ENCODE measurements around the gene NCOA7.
"Not testable (repeated sequence)": the region's sequence is repeated elsewhere in the genome, so short reads cannot be mapped to it uniquely, and the experiment has no call there.

The NCOA7 gene

DNA sequence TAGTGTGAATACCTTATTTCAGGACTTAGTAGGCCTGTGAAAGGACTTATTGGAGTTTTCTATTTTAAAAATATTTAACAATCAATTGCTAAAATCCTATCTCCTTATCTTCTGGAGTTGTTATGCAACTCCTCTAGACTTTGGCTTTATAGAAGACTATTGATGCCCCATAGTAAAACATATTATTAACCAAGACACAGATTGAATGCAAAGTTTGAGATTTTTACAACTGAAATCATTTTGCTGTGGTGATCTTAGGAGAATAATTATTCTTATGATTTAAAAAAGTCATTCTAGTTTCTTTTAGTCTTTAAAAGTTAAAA lies 36.9 kb upstream of the NCOA7 start:
- DNase-seq, result no peak

DNA sequence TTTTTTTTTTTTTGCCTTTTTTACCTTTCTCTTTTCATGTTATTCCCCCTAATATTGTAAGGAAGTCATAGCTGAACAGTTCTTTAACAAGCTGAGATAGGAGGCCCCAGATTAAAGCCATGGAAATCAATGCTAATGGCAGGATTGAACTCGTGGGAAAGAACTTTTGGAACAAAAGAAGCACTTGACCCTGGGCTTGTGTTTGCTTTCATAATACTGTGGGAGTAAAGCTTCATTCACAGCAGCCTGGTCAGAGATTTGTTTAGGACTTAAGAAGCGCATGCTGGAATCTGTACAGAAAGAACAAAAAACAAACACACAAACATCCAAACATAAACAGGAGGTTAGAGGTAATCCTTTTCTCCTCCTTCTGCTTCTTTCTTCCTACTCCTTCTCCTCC lies 36.2 kb upstream of the NCOA7 start:
- DNase-seq, result peak; percentile 15

DNA sequence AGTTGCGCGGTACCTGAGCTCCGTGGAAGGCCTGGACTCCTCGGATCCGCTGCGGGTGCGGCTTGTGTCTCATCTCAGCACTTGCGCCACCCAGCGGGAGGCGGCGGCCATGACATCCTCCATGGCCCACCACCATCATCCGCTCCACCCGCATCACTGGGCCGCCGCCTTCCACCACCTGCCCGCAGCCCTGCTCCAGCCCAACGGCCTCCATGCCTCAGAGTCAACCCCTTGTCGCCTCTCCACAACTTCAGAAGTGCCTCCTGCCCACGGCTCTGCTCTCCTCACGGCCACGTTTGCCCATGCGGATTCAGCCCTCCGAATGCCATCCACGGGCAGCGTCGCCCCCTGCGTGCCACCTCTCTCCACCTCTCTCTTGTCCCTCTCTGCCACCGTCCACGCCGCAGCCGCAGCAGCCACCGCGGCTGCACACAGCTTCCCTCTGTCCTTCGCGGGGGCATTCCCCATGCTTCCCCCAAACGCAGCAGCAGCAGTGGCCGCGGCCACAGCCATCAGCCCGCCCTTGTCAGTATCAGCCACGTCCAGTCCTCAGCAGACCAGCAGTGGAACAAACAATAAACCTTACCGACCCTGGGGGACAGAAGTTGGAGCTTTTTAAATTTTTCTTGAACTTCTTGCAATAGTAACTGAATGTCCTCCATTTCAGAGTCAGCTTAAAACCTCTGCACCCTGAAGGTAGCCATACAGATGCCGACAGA lies 31.4 kb upstream of the NCOA7 start:
- DNase-seq, result no peak

DNA sequence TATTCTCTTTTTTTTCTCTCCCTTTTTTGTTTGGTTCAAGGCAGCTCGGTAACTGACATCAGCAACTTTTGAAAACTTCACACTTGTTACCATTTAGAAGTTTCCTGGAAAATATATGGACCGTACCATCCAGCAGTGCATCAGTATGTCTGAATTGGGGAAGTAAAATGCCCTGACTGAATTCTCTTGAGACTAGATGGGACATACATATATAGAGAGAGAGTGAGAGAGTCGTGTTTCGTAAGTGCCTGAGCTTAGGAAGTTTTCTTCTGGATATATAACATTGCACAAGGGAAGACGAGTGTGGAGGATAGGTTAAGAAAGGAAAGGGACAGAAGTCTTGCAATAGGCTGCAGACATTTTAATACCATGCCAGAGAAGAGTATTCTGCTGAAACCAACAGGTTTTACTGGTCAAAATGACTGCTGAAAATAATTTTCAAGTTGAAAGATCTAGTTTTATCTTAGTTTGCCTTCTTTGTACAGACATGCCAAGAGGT lies 30.8 kb upstream of the NCOA7 start:
- no peak for DNase-seq

DNA sequence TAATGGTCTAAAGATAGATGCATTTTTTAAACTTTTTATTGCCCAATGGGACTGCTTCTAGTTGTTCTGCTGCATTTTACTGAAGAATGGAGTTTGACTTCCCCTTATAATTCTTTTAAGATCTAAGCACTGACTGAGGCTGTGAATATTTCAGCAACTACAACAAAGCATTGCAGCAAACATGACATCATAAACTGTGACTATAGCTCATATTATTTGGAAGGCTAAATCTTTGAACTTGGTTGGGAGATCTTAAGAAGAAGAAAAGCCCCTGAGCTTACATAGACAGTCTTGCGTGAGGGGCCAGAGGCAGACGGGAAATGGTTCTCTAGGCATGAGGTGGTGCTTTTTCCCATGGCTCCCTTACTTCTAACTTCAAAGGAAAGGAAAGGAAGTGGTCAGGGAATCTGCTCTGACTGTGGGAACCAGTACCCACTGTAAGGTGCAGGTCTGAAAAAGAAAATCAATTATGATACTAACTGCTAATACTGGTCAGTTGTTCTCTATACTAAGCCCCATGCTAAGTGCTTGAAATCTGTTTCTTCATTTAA lies 26.6 kb upstream of the NCOA7 start:
- DNase-seq, result no peak

DNA sequence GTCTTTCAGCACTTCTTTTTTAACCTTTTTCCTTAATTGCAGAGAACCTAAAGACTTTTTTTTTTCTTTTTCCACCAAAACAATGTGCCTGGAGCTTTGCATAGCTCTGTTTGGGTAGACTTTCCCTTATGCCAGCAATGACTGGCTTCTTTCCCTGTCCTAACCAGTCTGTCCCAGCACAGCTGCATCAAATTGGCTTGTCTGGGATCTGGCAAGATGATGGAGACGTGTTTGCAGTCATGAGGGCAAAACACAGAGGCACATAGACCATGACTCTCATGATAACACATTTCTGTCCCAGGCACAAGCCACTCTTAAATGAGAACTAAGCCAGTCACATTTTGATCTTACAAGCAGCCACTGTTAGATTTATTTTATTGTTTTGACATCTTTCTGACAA lies 24.8 kb upstream of the NCOA7 start:
- DNase-seq, result no peak

DNA sequence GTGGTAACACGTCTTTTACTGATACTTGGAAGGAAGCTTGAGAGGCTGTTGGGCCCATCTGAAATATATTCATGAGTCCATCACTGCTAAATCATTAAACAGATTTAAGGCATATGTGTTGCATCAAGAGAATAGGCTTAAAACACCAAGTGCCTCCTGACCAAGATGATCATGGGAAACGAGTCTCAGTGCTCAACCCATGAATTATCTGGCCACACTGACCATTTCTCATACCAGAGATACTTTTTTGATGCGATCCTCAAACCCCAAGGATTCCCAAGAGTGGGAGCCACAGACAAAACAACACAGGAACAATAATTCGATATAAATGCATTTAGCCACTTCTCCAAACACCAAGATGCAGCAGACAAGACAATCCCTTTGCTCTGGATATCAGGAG lies 24.1 kb upstream of the NCOA7 start:
- no peak for DNase-seq

DNA sequence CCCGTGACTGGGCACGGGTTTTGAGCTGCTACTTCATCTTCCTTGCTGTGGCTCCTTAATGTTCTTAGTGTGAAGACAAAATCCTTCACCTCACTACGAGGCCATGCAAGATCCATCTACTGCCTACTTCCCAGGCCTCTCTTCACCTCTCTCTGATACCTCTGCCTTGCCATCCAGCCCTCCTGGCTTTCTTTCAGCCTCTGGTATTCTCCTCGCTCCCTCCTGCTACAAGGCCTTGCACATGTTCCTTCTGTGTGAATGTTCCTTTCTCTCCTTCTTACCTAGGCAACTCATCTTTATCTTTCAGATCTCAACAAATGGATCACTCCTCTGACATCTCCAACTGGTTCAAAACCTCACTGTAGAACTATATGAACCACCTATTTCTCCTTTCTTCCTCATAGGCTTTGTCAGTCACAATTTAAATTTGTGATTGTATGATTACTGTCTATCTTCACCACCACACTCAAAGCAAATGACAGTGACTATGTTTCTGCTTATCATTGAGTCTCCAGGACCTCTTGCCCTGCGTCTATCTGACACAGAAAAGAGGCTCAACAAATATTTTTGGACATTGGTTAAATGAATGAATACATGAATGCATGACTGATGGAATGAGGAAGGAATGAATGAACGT lies 21.5 kb upstream of the NCOA7 start:
- no peak for DNase-seq

DNA sequence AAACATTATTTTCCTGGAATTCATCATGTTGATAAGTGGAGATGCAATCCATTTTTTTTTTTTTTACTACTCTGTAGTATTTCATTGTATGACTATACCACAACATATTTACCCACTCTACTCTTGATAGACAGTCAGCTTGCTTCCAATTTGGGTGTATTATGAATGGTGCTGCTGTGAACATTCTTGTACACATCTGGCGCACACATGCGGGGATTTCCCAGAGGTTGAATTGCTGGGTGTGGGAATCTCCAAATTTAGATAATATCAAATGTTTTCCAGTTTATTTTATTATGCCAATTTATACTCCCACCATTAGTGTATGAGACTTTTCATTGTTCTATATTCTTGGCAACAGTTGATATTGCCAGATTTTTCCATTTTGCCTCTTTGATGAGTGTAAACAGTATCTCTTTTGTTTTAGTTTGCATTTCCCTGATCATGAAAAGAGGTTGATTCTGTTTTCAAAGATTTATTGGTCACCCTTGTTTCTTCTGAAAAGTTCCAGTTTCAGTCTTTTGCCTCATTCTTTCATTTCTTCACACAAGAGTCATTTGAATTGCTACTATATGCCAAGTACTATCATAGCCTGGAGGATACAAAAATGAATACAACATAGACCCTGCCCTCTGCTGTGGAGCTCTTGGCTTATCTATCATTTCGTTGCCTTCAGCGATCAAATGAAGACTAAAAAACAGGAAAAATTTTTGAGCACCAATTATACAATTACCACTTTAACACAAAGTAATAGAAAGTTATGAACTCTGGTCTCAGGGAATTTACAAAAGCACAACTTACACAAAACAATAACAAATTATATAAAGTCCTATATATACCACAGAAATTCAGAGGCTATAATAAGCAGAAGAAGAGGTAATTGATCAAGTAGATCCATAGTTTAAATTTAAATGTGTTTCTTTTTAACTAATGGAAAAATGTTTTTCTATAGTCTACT lies 17.1 kb upstream of the NCOA7 start:
- no peak for DNase-seq

DNA sequence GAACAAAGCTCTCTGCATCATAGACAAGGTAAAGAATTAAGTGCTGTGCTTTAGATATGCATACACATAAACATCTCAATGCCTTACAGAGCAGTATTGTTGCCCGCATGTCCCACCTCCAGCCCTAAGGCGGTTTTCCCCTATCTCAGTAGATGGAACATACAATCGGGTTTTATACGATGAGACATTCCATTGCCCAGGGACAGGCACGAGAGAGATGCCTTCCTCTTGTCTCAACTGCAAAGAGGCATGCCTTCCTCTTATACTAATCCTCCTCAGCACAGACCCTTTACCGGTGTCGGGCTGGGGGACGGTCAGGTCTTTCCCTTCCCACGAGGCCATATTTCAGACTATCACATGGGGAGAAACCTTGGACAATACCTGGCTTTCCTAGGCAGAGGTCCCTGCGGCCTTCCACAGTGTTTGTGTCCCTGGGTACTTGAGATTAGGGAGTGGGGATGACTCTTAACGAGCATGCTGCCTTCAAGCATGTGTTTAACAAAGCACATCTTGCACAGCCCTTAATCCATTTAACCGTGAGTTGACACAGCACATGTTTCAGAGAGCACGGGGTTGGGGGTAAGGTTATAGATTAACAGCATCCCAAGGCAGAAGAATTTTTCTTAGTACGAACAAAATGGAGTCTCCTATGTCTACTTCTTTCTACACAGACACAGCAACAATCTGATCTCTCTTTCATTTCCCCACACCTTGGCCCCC lies 14.5 kb upstream of the NCOA7 start:
- not testable (repeated sequence) for DNase-seq

DNA sequence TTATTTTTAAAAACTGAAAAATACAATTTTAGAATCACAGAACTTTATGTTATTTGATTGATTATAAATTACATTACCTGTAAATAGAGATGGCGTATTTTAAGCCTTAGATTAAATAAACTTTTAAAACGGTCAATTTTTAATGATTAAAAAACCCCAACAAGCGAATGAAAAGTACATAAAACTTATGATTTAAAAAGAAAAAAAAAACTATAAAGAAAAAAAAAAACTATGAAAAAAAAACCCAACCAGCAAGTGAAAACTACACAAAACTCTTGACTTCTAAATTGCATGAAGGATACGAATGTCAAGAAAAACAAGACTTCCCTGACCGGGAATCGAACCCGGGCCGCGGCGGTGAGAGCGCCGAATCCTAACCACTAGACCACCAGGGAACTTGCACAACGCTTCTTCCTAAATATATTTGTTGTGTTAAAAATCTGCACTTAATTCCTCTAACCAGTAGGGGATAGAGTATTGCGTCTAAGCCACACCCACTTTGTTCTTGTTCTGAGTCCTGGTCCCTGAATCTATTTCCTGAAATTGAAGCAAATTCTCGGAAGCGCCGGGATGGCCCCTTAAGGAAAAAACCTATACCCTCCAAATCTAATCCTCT lies 10.7 kb upstream of the NCOA7 start:
- peak; percentile 99 for DNase-seq

DNA sequence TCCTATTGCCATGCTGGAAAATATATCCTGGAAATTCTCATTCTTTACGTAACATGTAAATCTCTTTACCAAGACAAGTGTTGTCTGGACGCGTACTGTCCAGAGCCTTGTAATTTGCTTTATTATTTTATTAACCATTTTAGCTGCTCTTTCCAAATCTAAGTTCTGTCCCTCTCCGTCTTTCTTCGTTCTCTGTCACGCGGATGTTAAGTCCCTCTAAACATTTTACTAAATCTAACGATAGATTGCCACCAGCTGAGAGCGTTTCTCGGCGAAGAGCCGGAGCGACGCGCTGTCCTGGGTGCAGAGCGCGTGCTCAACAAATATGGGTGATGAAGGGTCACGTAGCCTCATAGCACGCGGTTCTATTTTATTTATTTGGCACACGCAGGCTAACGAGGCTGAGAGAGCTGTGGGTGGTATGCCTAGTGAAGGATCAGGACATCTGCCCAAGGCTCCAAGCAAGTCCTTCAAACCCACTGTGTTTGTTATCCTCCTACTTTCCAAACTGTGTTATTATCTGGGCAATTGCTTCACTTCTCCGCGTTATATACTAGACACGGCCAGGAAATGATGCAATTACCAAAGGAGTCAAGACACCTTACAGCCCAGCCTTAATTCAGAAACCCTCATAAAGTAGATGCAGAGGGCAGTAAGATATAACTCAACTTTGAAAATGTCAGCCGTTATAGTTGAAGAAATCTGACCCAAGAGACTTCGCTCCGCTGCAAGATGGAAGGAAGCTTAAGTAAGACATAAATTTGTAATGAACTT lies 10.0 kb upstream of the NCOA7 start:
- peak; percentile 89 for DNase-seq

DNA sequence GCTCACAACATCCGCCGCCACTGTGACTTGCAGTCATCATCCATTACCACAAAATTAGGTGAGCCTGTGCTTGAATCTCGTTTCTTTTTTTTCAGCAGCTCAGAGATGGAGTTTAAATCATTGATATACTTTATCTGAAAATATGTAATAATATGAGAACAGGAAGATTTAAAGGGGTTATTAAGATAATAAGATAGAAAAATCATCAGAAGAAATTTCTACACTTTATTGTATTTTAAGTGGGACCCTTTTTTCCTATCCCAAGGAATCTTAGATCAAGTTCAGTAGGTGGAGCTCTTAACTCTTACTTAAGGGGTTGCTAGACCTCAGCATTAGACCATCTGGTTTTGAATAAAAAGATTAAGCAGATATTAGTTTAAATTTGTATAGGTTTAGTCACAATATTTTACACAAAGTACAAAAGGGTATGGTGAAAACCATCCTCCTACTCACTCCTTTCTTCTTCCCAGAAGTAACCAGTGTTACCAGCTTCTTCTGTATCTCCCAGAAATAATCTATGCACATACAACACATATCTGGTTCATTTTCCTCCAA lies 9.4 kb upstream of the NCOA7 start:
- DNase-seq, result no peak

DNA sequence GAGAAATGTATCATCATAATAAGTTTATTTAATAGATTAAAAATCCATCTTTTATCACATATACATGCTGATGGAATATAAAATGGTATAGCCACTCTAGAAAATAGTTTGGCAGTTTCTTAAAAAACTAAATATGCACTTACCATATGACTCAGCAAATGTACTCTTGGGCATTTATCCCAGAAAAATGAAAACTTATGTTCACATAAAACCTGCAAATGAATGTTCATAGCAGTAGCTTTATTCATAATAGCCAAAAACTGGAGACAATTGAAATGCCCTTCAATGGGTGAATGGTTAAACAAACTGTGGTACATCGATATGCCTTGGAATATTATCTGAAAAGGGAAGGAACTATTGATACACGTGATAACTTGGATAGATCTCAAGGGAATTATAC lies 6.4 kb upstream of the NCOA7 start:
- no peak for DNase-seq

DNA sequence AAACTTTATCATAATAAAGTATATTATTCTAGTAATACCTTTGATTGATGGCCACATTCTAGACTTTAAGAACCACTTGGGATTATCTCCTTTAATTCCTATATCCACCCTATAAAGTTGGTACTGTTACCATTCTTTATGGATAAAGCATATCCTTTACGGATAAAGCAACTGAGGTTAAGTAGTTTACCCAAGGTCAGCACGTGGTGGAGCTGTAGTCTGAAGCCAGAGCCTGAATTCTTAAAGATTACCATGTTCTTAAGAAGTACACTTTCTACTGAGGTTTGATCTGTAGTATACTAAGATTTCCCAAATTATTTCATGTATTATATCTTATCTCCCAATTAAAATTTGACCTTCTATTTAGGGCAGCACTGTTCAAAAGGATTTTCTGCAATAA lies 3.0 kb upstream of the NCOA7 start:
- DNase-seq, result peak; percentile 39

DNA sequence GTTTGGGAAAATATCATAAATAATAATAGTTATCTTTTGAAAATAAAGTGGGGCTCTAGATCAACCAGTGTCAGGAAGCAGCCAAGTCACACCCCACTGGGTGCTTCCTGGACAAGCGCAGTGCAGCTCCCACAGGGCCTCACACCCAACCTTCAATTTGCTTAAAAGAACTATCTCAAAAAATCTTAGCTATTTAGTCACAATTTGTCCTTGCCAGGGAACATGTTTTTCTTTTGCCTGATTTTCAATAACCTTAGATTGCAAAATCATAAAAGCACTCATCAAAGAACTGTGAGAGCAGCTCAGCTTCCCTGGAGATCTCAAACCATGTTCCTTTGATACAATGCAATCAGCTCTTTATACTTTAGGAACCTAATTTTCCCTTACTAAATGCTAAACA lies 1.6 kb upstream of the NCOA7 start:
- DNase-seq, result no peak

DNA sequence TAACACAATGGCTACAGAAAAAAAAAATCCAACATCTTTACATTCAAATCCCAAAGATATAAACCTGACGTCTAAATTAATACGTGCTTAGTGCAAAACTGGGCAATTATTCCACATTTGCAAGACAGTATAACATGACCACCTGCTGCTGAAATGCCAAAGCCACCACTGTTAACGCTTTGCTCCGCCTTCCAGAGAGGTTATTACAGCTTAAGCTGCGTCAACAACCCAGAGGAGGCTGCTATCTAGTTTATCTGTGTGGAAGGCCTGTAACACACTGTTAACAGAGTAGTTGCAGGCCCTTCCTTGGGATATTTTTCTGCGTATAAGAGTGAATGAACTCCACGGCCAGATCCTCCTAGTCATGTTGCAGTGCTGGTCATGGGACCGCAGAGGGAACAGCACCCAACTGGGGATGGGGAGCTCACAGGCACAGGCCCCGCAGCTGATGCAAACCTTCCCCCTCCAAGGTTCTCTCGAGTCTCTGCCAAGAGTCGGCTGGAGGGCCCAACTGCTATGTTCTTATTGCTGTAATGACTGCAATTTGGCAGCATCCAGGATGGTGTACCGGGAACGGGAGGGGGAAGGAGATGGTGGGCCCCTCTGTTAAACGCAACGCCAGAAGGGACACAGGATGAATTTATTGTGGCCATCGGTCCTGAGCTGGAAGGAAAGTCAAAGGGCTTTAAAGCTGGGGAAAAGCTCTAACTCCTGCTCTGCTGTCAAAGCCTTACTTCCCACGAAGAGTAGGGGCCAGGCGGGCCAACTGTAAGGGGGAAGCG lies 993 bp upstream of the NCOA7 start:
- DNase-seq, result peak; percentile 89

DNA sequence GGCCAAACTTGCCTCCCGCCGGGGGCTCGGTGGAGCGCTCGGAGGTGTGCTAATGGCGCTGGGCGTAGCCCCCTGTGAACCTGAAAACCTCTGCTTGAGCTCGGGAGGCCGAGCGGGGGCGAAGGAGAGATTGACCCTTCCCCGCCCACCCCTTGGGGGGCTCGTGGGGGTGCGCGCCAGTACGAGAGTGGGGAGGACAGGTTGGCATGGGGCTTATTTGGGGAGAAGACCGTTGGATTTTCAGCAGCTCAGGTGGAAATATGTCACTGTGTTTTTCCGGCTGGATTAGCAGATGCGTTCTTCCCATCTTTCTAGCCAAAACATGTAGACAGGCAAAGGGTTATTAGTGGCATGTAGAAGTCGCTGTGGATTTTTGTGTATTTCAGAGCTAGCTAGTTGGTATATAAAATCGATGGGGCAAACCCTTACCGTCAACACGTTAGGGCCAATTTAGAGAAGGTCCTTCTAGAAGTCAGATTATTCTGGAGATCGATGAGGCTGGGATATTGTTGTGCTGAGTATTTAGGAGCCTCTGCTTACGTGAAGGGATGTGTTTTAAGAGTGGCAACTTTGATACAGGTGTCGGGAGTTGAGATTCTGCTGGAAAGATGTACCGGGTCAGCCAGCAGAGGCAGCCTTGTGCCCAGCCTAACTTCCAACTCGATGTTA lies 525 bp downstream of the NCOA7 start:
- peak; percentile 82 for DNase-seq

DNA sequence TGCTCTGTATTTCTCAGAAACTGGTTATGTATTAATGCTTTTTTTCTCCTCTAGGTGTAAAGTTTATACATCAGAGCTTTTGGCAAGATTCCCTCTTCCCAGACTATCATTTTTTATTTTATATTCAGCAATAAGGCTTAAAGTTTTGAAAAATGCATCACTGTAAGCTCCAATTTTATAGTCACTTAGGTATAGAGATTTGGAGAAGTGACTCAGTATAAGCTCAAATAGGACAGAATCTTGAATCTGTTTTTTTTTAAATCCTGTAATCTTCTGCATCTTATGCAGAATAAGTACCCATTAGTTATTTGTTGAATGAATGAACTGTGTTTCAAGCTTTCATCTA lies 1.0 kb downstream of the NCOA7 start:
- DNase-seq, result no peak

DNA sequence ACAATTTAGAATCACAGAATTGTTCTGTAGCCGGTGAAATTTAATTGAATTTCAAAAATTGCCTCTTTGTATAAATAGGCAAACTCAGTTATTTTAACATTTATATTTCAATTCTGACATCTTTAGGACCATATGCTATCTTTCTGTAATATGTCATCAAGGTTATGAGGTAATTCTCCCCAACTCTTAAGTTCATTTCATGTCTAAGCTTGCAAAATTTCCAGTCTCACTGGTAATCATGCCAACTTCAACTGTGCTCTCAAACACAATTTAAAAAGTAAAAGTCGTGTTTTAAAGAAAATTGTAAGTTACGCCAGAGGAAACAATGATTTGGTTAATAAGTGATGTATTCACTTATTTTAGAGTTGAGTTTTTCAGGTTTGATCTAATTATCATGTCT lies 1.4 kb downstream of the NCOA7 start:
- DNase-seq, result no peak

All from eye (tissue), 1 donor.